Transverse colon (tissue), 4 donors: ENCODE measurements around the gene XRCC6. TPM values are rescaled to one million over a fixed set of nuclear protein-coding genes. Genes with fewer than 3 reads are reported as not detected.
"Not testable (repeated sequence)": the region's sequence is repeated elsewhere in the genome, so short reads cannot be mapped to it uniquely, and the experiment has no call there.

ENCODE experiments used
- DNase-seq: peaks from one replicate; pipeline ENCODE4 v3.0.0-alpha.2; 2019
- H3K27ac ChIP-seq, 4 donors: fragments of 200-600 bp; sonication (generic); 2 replicates each; pipeline ENCODE4 v1.5.1; 2016 to 2018; ENCODE audit warnings: inconsistent platforms in 4 of 4
- H3K27me3 ChIP-seq: fragments of 200-600 bp; sonication (generic); 2 replicates; pipeline ENCODE4 v1.5.1; 2017; ENCODE audit warnings: inconsistent platforms
- H3K36me3 ChIP-seq, 4 donors: fragments of 200-600 bp; sonication (generic); 2 replicates each; pipeline ENCODE4 v1.5.1; 2017 to 2019; ENCODE audit warnings: inconsistent platforms in 4 of 4
- H3K4me1 ChIP-seq, 4 donors: fragments of 200-600 bp; sonication (generic); 2 replicates each; pipeline ENCODE4 v1.5.1; 2017 to 2020; ENCODE audit warnings: inconsistent platforms in 4 of 4
- H3K4me3 ChIP-seq, 4 donors: fragments of 200-600 bp; sonication (generic); 1 replicate in 1 of 4; 2 replicates in 3 of 4; pipeline versions ENCODE4 v1.5.1 to v1.6.1; 2017 to 2019; ENCODE audit warnings: inconsistent platforms in 4 of 4
- H3K9me3 ChIP-seq, 2 donors: fragments of 200-600 bp; sonication (generic); 2 replicates each; pipeline ENCODE4 v1.5.1; 2017 to 2019; ENCODE audit warnings: inconsistent platforms in 2 of 2
- CTCF ChIP-seq, 5 experiments: fragments of 200-600 bp in 3 of 5; fragments of 450-650 bp in 2 of 5; sonication (generic) in 3 of 5; IDR thresholded peaks; 1 replicate in 2 of 5; 2 replicates in 3 of 5; pipeline ENCODE4 v1.5.1; 2016 to 2017; ENCODE audit warnings: antibody characterized with exemption in 5 of 5, inconsistent platforms in 3 of 5, mild to moderate bottlenecking in 2 of 5, moderate library complexity in 1 of 5
- EP300 ChIP-seq: sonication (generic); formaldehyde crosslinking; IDR thresholded peaks from one replicate; pipeline ENCODE4 v1.6.1; 2017; ENCODE audit warnings: antibody characterized with exemption, low read depth
- POLR2A ChIP-seq: fragments of 450-650 bp; IDR thresholded peaks from one replicate; pipeline ENCODE4 v1.6.1; 2016; ENCODE audit warnings: antibody characterized with exemption, mild to moderate bottlenecking, moderate library complexity
- POLR2AphosphoS5 ChIP-seq, 3 donors: sonication (generic); formaldehyde crosslinking; IDR thresholded peaks; one replicate each; pipeline ENCODE4 v1.6.1; 2016; ENCODE audit warnings: antibody characterized with exemption in 3 of 3
- WGBS, 2 donors: methylation state at CpG; one replicate each; pipeline ENCODE4 v1.1.5; 2018; ENCODE audit warnings: low coverage in 1 of 2; 5-methylcytosine and 5-hydroxymethylcytosine counted together
- in situ Hi-C, 4 donors: fragments of 200-750 bp; cut with MboI; loops; one replicate each; pipeline versions ENCODE4 v1.15.0 to v1.15.1; 2017; ENCODE audit warnings: low sequenced_read_pairs in 3 of 4, low pct_ligation_motif_present in 1 of 4, low pct_unique_long_range_greater_than_20kb in 1 of 4
- intact Hi-C: fragments of 100-400 bp; cut with DNase I; formaldehyde crosslinking; loops from one replicate; pipeline ENCODE4 v1.15.1; 2023; ENCODE audit warnings: low total_unique reads
- total RNA-seq, 4 donors: library from RNA; depleted of rRNA; stranded (reverse); fragments of >200 nt; gene quantifications; one replicate each; pipeline ENCODE4 v1.1.0, GENCODE V29; 2016

Gene XRCC6
- total RNA-seq, 4 donors from 2014 or later = 56.5 to 145 (median 126) TPM

GRCh38 chr22:41664490-41664889 lies 43.4 kb downstream of the XRCC6 start:
- Histone ChIP-seq H3K27ac (no peak overlapping the region), H3K4me1 (peaks cover 0 to 14% (median 6%) of the 10 kb centered on the region in 4 donors), H3K4me3 (no peak overlapping the region), H3K9me3 (no peaks in the 10 kb centered on the region), H3K27me3 (no peaks in the 10 kb centered on the region), H3K36me3 (peaks cover 0 to 48% (median 18%) of the 10 kb centered on the region in 4 donors)
- TF ChIP-seq POLR2A = no peak
- no peak for TF ChIP-seq POLR2AphosphoS5 (IDR thresholded peaks at IDR 0.05)
- no peak for TF ChIP-seq EP300
- DNase-seq = no peak
- in situ Hi-C loops (no loop called here), intact Hi-C loops (no loop called here)

- H3K27me3 ChIP-seq = no peaks in the 10 kb centered on the region
- intact Hi-C loops = no loop called here
- in situ Hi-C loops = no loop called here
- no peak overlapping the region for H3K27ac ChIP-seq
- peaks cover 0 to 14% (median 6%) of the 10 kb centered on the region in 4 donors for H3K4me1 ChIP-seq
- DNase-seq = no peak
- 82 to 83% methylated on average over 1 to 3 of the region's 3 CpGs for WGBS, 2 donors
- TF ChIP-seq CTCF (IDR thresholded peaks at IDR 0.05) = no peak
- no peak for TF ChIP-seq POLR2AphosphoS5 (IDR thresholded peaks at IDR 0.05)
- TF ChIP-seq EP300 = no peak
- TF ChIP-seq POLR2A = no peak
- no peaks in the 10 kb centered on the region for H3K9me3 ChIP-seq
- no peak overlapping the region for H3K4me3 ChIP-seq
- peaks cover 0 to 43% (median 16%) of the 10 kb centered on the region in 4 donors for H3K36me3 ChIP-seq
These were observed 43.9 kb downstream of the XRCC6 start for GRCh38 chr22:41664951-41665350.

GRCh38 chr22:41668971-41669911 lies 48.1 kb downstream of the XRCC6 start:
- Histone ChIP-seq H3K9me3 (no peaks in the 10 kb centered on the region), H3K4me1 (peaks cover 0 to 14% (median 6%) of the 10 kb centered on the region in 4 donors), H3K27me3 (no peaks in the 10 kb centered on the region), H3K36me3 (peaks cover 0 to 9% (median 0%) of the 10 kb centered on the region in 4 donors), H3K27ac (no peak overlapping the region), H3K4me3 (no peak overlapping the region)
- intact Hi-C loops = no loop called here
- TF ChIP-seq EP300 (no peak), POLR2AphosphoS5 (IDR thresholded peaks at IDR 0.05) (no peak), POLR2A (no peak), CTCF (IDR thresholded peaks at IDR 0.05) (no peak)
- 82 to 90% methylated on average over 12 to 21 of the region's 21 CpGs for WGBS, 2 donors
- no peak for DNase-seq
- in situ Hi-C loops = no loop called here

- H3K9me3 ChIP-seq, H3K4me1 ChIP-seq, H3K36me3 ChIP-seq, H3K4me3 ChIP-seq, in situ Hi-C loops, H3K27me3 ChIP-seq, intact Hi-C loops, H3K27ac ChIP-seq: not testable (repeated sequence)
- DNase-seq = peak; percentile 21
- 63 to 64% methylated on average over 10 of the region's 10 CpGs for WGBS, 2 donors
These were observed 51.0 kb downstream of the XRCC6 start for GRCh38 chr22:41672096-41672495.

- DNase-seq = no peak
- in situ Hi-C loops = no loop called here
- 69 to 79% methylated on average over 2 to 6 of the region's 6 CpGs for WGBS, 2 donors
- Histone ChIP-seq H3K4me3 (no peak overlapping the region), H3K27me3 (no peaks in the 10 kb centered on the region), H3K9me3 (no peaks in the 10 kb centered on the region), H3K36me3 (peaks cover 0 to 3% (median 0%) of the 10 kb centered on the region in 4 donors), H3K4me1 (no peaks in the 10 kb centered on the region), H3K27ac (no peak overlapping the region)
- intact Hi-C loops = no loop called here
- TF ChIP-seq CTCF (IDR thresholded peaks at IDR 0.05) (peak in 1 of 5 experiments; percentile 12), POLR2A (no peak)
These were observed 51.9 kb downstream of the XRCC6 start for GRCh38 chr22:41672780-41673509.
